Fibroblast of mammary gland (primary cell): Measurements from ENCODE around the gene MAGOHB.

ENCODE experiments used
- DNase-seq: peaks from one replicate; pipeline ENCODE4 v3.0.0-alpha.2; 2010; ENCODE audit warnings: low read depth
- H3K4me3 ChIP-seq: 2 replicates; pipeline ENCODE4 v1.5.1; 2011; ENCODE audit warnings: low read depth, mild to moderate bottlenecking, low read length, moderate library complexity; ENCODE audit not compliant: control insufficient read depth
- CTCF ChIP-seq: conservative IDR thresholded peaks from 2 replicates; pipeline ENCODE4 v1.5.1; 2011; ENCODE audit warnings: low read depth, low read length, inconsistent platforms; ENCODE audit not compliant: control insufficient read depth, insufficient read depth

MAGOHB gene

GRCh38 chr12:10557766-10558165 is 55.6 kb downstream of the MAGOHB start:
- no peak overlapping the region for H3K4me3 ChIP-seq
- no peak for DNase-seq
- no peak for TF ChIP-seq CTCF

GRCh38 chr12:10557329-10557728 is 56.1 kb downstream of the MAGOHB start:
- no peak overlapping the region for H3K4me3 ChIP-seq
- DNase-seq: no peak
- no peak for TF ChIP-seq CTCF

- no peak for DNase-seq
- no peak for TF ChIP-seq CTCF
- no peak overlapping the region for H3K4me3 ChIP-seq
These were observed 58.5 kb downstream of the MAGOHB start for GRCh38 chr12:10554756-10555481.

- DNase-seq: no peak
- TF ChIP-seq CTCF: no peak
These were observed 59.1 kb downstream of the MAGOHB start for GRCh38 chr12:10554228-10554755.

More at GRCh38 chr12:10554228-10554755, 59.1 kb downstream of the MAGOHB start:
- no peak overlapping the region for H3K4me3 ChIP-seq
